SK-N-SH (cell line): ENCODE data around the gene NTN5.

Experiments
- TAF1 ChIP-seq: IDR thresholded peaks from 2 replicates; pipeline ENCODE4 v1.6.1; 2012; ENCODE audit warnings: low read depth, mild to moderate bottlenecking, low read length, moderate library complexity, borderline replicate concordance
- TF ChIP-seq, protein P1 (sequence below): fragments of 200-600 bp; sonication (generic); IDR thresholded peaks from 2 replicates; pipeline ENCODE4 v1.6.1; 2017; ENCODE audit warnings: antibody characterized with exemption, mild to moderate bottlenecking, moderate library complexity

GRCh38 chr19:48616041-48616436, 56.8 kb downstream of the NTN5 start:
- TF ChIP-seq, protein P1, sequence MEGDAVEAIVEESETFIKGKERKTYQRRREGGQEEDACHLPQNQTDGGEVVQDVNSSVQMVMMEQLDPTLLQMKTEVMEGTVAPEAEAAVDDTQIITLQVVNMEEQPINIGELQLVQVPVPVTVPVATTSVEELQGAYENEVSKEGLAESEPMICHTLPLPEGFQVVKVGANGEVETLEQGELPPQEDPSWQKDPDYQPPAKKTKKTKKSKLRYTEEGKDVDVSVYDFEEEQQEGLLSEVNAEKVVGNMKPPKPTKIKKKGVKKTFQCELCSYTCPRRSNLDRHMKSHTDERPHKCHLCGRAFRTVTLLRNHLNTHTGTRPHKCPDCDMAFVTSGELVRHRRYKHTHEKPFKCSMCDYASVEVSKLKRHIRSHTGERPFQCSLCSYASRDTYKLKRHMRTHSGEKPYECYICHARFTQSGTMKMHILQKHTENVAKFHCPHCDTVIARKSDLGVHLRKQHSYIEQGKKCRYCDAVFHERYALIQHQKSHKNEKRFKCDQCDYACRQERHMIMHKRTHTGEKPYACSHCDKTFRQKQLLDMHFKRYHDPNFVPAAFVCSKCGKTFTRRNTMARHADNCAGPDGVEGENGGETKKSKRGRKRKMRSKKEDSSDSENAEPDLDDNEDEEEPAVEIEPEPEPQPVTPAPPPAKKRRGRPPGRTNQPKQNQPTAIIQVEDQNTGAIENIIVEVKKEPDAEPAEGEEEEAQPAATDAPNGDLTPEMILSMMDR = no peak
- TF ChIP-seq TAF1 = no peak
